ENCODE data around the gene SCYGR3.
"Not testable (repeated sequence)": the region's sequence is repeated elsewhere in the genome, so short reads cannot be mapped to it uniquely, and the experiment has no call there.

The SCYGR3 gene

GRCh38 chr2:227612546-227613271 is 1.9 kb downstream of the SCYGR3 start:
- DNase-seq: no peak

DNA sequence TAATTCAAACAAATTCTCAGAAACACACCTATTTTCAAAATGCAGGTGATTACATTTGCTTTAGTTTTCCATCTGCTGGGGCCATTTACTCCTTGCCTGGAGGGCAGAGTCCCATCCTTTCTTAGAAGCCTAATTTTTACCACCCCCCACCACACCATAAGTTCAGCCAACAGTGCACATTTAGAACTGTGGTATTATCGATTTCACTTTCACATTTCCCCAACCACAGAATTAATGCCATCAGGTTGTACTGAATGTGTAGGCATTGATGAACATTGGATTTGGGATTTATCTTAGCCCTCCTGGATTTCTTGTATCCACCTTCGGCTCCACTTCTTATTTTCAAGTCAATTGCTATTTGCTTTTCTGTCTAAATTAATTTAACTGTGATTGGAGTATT is 4.5 kb downstream of the SCYGR3 start:
- no peak for DNase-seq

DNA sequence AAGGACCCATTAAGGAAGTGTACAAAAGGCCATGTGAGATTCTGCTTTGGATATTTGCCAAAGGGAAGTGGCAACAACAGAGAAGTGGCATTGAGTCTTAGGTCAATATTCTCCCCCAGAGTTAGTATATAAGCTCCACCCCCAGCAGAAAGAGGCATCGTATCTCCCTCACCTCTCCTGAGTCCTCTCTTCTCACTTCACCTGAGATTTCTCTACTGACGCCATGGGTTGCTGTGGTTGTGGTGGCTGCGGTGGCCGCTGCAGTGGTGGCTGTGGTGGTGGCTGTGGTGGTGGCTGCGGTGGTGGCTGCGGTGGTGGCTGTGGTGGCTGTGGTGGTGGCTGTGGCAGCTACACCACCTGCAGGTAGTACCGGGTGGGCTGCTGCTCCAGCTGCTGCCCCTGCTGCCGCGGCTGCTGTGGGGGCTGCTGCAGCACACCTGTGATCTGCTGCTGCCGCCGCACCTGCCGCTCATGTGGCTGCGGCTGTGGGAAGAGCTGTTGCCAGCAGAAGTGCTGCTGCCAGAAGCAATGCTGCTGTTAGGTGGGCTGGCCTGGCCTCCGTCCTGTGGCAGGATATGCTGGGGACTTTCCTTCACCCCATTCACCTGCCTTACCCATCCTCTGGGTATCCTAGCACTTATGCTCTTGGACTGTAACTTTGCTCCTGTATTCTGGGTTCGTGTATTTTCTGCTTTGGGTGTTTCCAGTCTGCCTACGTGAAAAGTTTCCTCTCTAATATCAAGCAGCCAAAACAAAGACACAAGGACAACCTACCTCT is 5.9 kb downstream of the SCYGR3 start:
- no peak for DNase-seq

- DNase-seq: no peak
These were observed 6.7 kb downstream of the SCYGR3 start for GRCh38 chr2:227607941-227608340.

- no peak for DNase-seq
These were observed 8.2 kb downstream of the SCYGR3 start for GRCh38 chr2:227606476-227606875.

- no peak for DNase-seq
These were observed 12.3 kb downstream of the SCYGR3 start for GRCh38 chr2:227602358-227602757.

DNA sequence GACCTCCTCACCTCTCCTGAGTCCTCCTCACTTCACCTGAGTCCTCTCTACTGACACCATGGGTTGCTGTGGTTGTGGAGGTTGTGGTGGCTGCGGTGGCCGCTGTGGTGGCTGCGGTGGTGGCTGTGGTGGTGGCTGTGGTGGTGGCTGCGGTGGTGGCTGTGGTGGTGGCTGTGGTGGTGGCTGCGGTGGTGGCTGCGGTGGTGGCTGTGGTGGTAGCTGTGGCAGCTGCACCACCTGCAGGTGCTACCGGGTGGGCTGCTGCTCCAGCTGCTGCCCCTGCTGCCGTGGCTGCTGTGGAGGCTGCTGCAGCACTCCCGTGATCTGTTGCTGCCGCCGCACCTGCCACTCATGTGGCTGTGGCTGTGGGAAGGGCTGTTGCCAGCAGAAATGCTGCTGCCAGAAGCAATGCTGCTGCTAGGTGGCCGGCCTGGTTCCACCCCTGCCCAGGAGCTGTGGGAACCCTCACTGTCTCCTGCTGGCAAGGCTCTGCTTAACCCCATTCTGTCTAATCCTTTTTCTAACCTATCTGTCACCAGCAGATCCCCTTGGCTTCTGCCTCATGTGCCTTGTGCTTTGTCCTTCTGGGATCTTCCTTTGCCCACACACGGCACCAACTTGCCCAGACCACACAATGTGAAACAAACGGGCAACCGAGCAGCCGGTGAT is 15.7 kb downstream of the SCYGR3 start, which contains the start of gene SCYGR2:
TSS of gene SCYGR2 (plus strand) at position 59 of the 669 bp plus-strand sequence. CDS start at position 59, 0 bp downstream.
- DNase-seq: not testable (repeated sequence)

DNA sequence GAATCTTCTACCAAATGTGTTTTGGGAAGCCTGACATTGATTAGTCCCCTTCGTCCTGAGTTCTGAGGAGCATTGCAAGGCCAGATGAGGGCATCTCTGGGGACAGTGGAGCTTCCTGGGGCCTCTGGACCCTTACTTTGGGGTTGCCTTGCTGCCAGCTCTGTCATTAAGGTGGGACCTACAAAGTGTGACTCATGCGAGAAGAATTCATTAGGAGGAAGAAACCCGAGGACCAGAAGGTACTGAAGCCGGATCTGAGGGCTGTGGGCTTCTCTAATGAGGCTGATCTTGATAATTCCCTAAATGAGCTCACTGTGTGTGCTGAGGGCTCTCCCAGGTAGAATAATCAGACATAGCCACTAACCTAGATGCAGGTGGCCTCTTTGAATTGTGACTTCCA is 16.6 kb downstream of the SCYGR3 start:
- DNase-seq: no peak

DNA sequence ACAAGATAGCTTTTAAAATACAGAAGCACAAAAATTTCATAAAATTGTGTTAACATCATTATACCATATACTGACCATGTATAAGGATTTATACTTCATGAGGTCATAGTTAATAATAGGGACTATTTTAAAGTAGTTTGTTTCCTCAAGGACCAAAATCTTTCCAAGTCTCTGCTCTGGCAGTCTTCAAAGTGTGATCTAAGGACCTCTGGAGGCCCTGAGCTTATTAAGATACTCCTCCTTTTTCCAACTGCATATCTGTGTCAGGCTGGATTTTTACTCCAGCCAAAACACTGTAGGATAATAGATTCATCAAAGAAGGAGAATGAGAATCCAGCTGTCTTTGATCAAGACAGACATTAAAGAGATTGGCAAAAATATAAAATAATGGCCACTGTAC is 17.6 kb downstream of the SCYGR3 start:
- DNase-seq: no peak

GRCh38 chr2:227595797-227596196 is 18.8 kb downstream of the SCYGR3 start:
- no peak for DNase-seq

DNA sequence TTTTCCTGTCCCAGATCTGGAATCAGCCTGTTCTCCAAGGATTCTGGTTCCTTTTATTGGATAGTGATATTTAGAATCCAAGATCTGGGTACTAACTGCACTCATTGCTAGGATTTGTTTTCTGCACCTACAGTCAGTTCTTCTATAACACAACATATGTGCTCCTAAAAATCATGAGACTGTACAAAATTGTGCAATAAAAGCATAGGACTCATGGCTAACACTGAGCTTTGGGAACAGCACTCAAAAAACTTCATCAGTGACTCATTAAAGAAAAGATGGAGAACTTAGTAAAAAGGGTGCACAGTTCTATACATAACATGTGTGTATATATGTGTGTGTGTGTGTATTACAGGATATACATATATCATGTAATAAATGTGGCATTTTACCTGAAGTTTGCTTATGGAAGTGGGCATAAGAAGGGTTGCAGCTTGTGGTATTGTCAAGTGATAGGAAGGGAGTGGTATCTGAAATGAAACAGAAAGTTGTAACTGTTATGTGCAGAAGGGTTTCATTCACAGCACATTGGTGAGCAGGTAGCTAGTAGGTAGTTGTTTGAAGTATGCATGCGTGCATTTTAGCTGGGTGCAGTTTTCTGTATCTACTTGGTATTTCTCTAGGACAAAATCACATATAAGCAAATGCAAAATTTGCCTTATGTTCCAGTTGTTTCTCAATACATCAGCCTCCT is 21.8 kb downstream of the SCYGR3 start:
- DNase-seq: no peak

GRCh38 chr2:227582369-227582768 is 32.3 kb downstream of the SCYGR3 start:
- DNase-seq: no peak

DNA sequence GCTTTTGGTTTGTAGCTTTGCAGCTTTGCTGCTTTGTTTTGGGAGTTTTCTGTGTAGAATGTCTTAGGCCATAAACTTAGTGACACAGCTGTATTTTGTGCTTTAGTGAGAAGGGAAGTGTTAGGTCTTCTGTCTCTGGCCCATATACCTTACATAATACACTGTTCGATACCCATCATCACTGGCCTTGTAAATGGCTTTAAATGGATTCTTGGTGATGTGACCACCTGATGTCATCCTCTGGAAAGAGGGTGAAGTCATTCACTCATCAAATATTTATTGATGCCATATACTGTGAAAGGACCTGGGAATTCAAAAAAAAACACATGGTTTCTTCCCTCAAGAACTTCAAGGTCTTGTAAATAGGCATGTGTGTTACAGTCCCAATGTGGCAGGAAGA is 34.8 kb downstream of the SCYGR3 start:
- no peak for DNase-seq

DNA sequence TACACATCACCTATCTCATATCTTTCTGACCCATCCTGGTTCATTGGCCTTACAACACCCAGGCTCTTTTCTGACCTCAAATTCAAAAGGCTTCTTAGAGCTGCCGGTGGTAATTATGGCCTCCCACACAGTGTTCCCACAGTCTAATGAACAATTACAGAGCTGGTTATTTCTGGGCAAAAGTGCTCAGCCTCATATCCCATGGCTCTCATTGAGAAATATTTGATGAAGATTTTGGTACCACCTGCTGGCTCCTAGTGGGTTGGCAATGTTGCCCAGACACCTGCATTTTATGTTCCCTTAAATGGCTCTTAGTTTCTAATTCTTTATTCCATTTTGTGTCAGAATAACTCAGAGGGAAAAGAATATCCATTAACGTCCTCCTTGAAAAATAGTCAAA is 36.0 kb downstream of the SCYGR3 start:
- no peak for DNase-seq

GRCh38 chr2:227577555-227577954 is 37.1 kb downstream of the SCYGR3 start:
- no peak for DNase-seq

DNA sequence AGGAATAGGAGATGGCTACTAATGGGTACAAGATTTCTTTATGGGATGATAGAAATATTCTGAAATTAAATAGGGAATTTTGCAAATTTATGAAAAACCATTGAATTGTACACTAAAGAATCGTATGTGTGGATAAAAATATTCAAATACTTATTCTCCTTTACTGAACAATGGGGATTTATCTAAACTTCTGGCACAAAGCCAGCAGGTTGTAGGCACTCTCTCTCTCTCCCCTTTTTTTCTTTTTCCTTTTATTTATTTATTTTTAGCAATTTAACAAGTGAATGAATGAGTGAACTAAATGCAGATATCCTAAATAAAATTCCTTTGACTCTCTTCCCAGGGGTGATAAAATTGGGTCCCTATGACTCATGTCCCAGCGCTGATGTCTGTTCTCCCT is 37.8 kb downstream of the SCYGR3 start:
- no peak for DNase-seq

DNA sequence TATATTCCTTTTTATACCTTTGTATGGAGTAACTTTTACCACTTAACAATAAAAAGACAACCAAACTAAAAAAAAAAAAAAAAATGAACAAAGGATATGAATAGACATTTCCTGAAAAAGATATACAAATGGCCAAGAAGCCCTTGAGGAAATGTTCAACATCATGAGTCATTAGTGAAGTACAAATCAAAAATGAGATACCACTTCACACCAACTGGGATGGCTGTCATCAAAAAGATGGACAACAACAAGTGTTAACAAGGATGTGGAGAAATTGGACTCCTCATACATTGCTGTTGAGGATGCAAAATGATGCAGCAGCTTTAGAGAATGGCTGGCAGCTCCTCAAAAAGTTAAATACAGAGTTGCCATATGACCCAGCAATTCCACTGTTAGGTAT is 38.5 kb downstream of the SCYGR3 start:
- DNase-seq: no peak

DNA sequence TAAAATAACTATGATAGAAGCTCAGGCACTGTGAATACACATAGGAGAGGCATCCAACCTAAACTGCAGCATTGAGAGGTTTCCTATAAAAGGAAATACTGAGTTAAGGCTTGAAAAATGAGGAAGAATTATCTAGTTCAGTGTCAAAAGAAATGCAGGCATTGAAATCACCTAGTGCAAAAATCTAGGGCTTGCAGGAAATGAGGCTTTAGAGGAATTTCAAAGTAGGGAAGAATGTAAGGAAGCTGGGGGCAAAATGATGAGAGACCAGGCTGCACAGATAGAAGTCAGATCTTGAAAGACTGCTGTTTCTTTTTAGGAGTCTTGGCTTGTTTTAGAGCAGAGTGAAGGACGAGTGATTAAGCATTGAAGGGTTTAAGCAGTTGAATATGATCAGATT is 44.0 kb downstream of the SCYGR3 start:
- no peak for DNase-seq

DNA sequence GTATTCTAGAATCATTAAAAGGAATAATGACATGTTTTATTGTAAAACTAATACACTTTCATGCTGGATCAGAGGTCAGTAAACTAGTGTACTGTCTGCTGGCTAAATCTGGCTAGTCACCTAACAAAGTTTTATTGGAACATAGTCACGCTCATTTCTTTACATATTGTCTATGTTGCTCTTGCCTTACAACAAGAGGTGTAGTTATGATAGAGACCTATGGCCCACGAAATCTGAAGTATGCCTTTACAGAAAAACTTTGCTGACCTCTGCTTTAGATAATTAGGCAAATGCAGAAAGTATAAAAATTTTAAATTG is 45.8 kb downstream of the SCYGR3 start:
- no peak for DNase-seq

DNA sequence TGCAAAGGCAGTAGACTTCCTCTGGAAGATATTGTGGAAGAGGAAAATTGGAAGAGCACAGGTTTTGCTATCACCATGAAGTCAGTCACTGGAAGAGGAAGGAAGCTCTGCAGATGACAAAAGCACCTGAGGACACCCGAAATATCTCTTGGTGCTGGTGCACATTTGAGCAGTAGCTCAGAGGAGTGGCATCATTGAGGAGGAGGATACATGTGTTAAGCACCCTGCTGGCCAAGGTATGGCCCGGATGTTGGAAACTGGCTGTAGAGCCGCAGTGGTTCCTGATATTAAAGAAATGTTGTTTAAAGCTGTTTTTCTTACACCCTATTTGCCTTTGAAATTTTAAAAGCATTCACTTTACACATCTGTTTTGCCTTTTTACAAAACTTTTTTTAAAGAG is 48.6 kb downstream of the SCYGR3 start:
- no peak for DNase-seq

DNA sequence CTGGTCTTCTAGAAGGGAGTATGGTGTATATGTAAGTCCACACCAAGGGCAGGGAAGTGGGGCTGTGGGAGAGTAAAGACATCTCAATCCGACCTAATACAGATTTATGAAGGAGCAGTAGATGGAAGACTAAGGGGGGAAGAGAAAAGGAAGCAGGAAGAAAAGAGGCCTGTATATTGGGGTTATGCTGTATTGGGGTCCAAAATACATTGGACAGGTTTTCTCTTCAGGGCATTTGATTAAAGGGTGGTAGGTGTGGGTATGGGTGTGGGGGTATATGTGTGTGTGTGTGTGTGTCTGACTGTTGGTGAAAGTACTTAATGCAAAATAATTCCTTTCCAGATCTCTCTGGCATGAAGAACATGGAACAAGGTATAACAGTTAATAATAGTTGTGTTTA is 49.6 kb downstream of the SCYGR3 start:
- no peak for DNase-seq

Measured in stimulated activated CD4-positive, alpha-beta T cell treated with anti-CD3 and anti-CD28 coated beads, Interleukin-2, amount 100 ng/mL, for 24 hours (primary cell).